C4-2B (cell line): Measurements from ENCODE around the gene TLR7.
A peak's percentile ranks its signal among the peaks of the same experiment; 100 is the strongest.

ENCODE experiments used
- H3K27ac ChIP-seq: fragments of 450-650 bp; 2 replicates; pipeline ENCODE4 v1.5.1; 2017
- ZFX ChIP-seq: fragments of 450-650 bp; IDR thresholded peaks from 2 replicates; pipeline ENCODE4 v1.6.1; 2017
- TF ChIP-seq, protein P1 (sequence below): fragments of 450-650 bp; conservative IDR thresholded peaks from 2 replicates; pipeline ENCODE4 v1.5.1; 2017; ENCODE audit warnings: mild to moderate bottlenecking

Gene TLR7

DNA sequence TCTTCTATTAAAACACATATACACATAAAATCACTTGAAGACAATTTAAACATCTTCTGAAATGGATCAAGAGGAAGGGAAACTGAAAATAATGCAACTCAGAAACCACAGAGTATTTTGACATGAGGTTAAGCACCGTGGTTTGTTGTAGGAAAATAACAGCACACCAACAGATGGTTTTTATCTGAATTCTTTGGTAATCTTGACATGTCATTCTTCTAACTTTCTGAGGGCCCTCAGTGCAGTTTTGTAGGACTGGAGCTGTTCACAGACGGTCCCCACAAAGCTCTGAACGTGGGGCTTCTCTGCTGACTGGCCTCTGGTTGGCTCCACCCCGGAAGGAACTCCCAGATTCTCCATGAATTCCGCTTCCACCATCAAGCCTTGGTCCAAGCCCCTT is 23.6 kb downstream of the TLR7 start:
- TF ChIP-seq, protein P1, sequence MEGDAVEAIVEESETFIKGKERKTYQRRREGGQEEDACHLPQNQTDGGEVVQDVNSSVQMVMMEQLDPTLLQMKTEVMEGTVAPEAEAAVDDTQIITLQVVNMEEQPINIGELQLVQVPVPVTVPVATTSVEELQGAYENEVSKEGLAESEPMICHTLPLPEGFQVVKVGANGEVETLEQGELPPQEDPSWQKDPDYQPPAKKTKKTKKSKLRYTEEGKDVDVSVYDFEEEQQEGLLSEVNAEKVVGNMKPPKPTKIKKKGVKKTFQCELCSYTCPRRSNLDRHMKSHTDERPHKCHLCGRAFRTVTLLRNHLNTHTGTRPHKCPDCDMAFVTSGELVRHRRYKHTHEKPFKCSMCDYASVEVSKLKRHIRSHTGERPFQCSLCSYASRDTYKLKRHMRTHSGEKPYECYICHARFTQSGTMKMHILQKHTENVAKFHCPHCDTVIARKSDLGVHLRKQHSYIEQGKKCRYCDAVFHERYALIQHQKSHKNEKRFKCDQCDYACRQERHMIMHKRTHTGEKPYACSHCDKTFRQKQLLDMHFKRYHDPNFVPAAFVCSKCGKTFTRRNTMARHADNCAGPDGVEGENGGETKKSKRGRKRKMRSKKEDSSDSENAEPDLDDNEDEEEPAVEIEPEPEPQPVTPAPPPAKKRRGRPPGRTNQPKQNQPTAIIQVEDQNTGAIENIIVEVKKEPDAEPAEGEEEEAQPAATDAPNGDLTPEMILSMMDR: no peak
- TF ChIP-seq ZFX: no peak
- no peak overlapping the region for H3K27ac ChIP-seq

DNA sequence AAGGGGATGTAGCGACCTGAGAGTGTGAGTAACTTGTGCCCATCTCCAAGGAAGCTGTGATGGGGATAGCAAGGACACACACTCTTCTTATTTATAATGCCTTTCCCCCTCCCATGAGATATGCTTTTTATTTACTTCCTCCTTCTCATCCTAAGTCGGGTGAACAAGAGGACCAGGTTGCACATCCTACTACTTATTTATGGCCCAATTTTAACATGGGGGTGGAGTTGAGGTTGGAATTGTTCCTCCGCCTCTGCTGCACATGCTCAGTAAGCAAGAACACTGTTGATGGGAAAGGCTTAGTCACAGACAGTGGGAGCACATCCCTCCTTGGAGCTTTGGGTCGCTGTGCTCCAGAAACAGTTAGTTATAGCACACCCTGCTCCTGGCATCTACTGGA is 24.3 kb downstream of the TLR7 start:
- H3K27ac ChIP-seq: no peak overlapping the region
- TF ChIP-seq, protein P1: no peak
- no peak for TF ChIP-seq ZFX

DNA sequence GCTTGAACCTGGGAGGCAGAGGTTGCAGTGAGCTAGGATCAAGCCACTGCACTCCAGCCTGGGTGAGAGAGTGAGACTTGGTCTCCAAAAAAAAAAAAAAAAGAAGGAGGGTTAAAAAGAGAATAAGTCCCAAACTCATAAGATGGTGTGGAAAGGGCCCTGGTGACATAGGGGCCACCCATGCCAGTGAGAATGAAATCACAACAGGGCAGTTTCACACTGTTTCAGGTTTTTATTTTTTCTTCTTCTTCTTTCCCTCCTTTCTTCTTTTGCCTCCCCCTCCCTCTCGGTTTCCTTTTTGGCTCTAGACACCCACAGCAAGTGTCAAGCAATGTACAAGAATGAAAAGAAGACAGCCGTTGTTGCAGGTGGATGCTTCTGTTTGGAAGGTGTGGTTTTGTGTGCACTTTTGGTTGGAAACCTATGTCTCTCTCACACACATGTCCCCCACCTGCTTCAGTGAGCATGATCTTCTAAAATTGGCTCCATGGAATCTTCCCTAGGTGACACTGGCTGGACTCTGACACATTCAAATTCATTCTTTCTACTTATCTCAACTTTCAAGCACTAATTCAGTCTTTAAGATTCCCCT is 25.1 kb downstream of the TLR7 start:
- TF ChIP-seq, protein P1: no peak
- no peak for TF ChIP-seq ZFX
- H3K27ac ChIP-seq: no peak overlapping the region

GRCh38 chrX:12892716-12893115 is 25.8 kb downstream of the TLR7 start:
- H3K27ac ChIP-seq: no peak overlapping the region
- TF ChIP-seq, protein P1: no peak

DNA sequence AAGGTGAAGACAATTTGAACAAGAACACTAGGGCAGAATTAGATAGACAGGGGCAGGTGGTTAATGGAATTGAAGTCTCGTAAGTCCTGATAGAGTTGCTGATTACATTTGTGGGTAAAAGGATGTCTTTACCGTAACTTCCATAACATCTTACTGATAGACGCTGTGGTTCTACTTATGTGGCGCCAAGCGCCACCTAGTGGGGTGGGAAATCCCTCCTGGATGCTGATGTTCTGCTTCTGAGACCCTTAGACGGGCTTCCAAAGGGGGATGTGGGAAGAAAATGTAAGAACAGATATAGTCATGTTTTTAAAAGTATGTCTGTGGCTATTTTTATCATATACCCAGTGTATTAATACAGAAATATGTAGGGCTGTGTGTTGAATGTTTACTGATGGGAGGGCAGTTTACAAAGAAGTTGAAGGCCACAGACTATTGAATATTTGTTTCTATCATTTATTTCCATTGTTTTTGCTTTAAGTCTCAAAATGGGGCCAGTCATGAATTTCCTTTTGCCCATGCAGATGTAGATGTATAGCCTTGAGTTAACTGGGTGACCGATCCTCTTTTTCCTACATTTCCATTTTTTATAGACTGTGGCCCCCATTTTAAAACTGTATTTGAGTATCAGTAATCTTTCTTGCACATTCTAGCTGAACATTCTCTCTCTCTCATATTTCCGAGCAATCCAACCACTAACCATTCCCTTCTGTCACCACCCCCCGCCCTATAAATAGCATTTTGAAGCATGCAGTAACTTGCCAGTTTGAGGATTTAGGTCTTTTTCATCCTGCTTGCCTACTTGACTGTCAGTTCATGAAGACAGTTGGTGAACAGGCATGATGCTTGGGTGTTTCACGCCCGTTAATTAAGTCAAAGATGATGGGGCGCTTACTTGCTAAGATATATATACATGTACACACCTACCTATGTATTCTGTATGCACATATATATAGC is 27.5 kb downstream of the TLR7 start:
- no peak for TF ChIP-seq ZFX
- TF ChIP-seq, protein P1: peak; percentile 79
- H3K27ac ChIP-seq: no peak overlapping the region

DNA sequence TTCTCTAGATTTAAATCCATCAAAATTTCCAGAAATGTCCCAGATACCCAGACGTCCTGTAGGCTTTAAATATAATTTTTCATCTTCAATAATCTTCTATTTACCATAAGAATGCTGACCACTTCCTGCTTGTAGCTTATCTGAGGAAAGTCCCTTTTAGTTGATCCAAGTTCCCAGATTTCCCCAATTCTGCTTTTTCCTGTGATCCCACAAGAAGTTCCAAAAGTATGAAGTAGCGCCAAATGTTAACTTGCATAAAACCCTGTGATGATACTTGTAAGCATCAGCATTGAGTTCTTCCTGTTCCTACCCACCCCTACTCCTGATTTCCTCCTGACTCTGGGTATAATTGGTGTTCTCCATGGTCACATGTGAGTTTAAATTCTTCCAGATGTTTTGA is 29.0 kb downstream of the TLR7 start:
- TF ChIP-seq, protein P1: no peak
- TF ChIP-seq ZFX: no peak
- no peak overlapping the region for H3K27ac ChIP-seq

- H3K27ac ChIP-seq: no peak overlapping the region
- TF ChIP-seq, protein P1: no peak
- no peak for TF ChIP-seq ZFX
Measured at GRCh38 chrX:12896935-12897334, 30.1 kb downstream of the TLR7 start.
